NK-92 treated with Interleukin-12 subunit alpha and Interleukin-12 subunit beta, amount 100 ng/mL, for 24 hours (cell line): ENCODE data around the gene HCRT.
"Not testable (repeated sequence)": the region's sequence is repeated elsewhere in the genome, so short reads cannot be mapped to it uniquely, and the experiment has no call there.

ENCODE experiments used
- DNase-seq: peaks from one replicate; lab custom pipeline; 2025; lab: John Stamatoyannopoulos, UW

Gene HCRT

GRCh38 chr17:42197564-42198156 is 12.4 kb upstream of the HCRT start:
- no peak for DNase-seq

- peak; percentile 73 for DNase-seq
Observed at GRCh38 chr17:42193969-42194899, 9.0 kb upstream of the HCRT start, which contains the start of gene GHDC. TSS of gene GHDC (minus strand) at chr17:42194494. CDS start at chr17:42193581, 913 bp downstream.

GRCh38 chr17:42193216-42193968 is 8.1 kb upstream of the HCRT start:
- no peak for DNase-seq

GRCh38 chr17:42192189-42193126 is 7.2 kb upstream of the HCRT start:
- no peak for DNase-seq

- no peak for DNase-seq
Observed at GRCh38 chr17:42191275-42191608, 6.0 kb upstream of the HCRT start.

- DNase-seq, result no peak
Observed at GRCh38 chr17:42190491-42191274, 5.4 kb upstream of the HCRT start.

GRCh38 chr17:42189651-42189965 is 4.4 kb upstream of the HCRT start:
- no peak for DNase-seq

- DNase-seq, result no peak
Observed at GRCh38 chr17:42188749-42189650, 3.7 kb upstream of the HCRT start.

- DNase-seq, result no peak
Observed at GRCh38 chr17:42187833-42188232, 2.6 kb upstream of the HCRT start.

GRCh38 chr17:42186191-42186590 is 939 bp upstream of the HCRT start:
- DNase-seq, result not testable (repeated sequence)

- DNase-seq, result no peak
Observed at GRCh38 chr17:42185621-42185930, 324 bp upstream of the HCRT start.

GRCh38 chr17:42183741-42184711 is 1.2 kb downstream of the HCRT start:
- no peak for DNase-seq

- DNase-seq, result no peak
Observed at GRCh38 chr17:42182927-42183734, 2.1 kb downstream of the HCRT start.

GRCh38 chr17:42181851-42182207 is 3.4 kb downstream of the HCRT start:
- no peak for DNase-seq

- DNase-seq, result no peak
Observed at GRCh38 chr17:42180922-42181850, 4.1 kb downstream of the HCRT start, which contains the start of gene KCNH4. TSS of gene KCNH4 (minus strand) at chr17:42181142. CDS start at chr17:42180945, 197 bp downstream.

- no peak for DNase-seq
Observed at GRCh38 chr17:42180411-42180921, 4.8 kb downstream of the HCRT start.
